Left lung (tissue), 10 donors: Measurements from ENCODE around the gene ABCG8. TPM values are rescaled to one million over a fixed set of nuclear protein-coding genes. Genes with fewer than 3 reads are reported as not detected.

Experiments used
- ATAC-seq: fragments of 200-7000 bp; cut with Tn5 transposase; one replicate; pipeline ENCODE4 v1.9.1; 2020; ENCODE audit warnings: moderate library complexity
- DNase-seq, 4 donors: peaks; one replicate each; pipeline ENCODE4 v3.0.0-alpha.2; 2013 to 2020
- H3K27ac ChIP-seq, 2 donors: fragments of 200-600 bp; sonication (generic) in 1 of 2; one replicate each; pipeline versions ENCODE4 v1.5.0 to v1.8.0; 2020 to 2021
- H3K27me3 ChIP-seq, 2 donors: fragments of 200-600 bp; sonication (generic) in 1 of 2; one replicate each; pipeline versions ENCODE4 v1.5.0 to v1.8.0; 2020 to 2021
- H3K36me3 ChIP-seq, 2 donors: fragments of 200-600 bp; sonication (generic) in 1 of 2; one replicate each; pipeline versions ENCODE4 v1.5.0 to v1.8.0; 2020 to 2021
- H3K4me1 ChIP-seq, 2 donors: fragments of 200-600 bp; one replicate each; pipeline ENCODE4 v1.8.0; 2021
- H3K4me3 ChIP-seq, 2 donors: fragments of 200-600 bp; sonication (generic) in 1 of 2; one replicate each; pipeline versions ENCODE4 v1.5.0 to v1.8.0; 2020 to 2021; ENCODE audit warnings: mild to moderate bottlenecking in 1 of 2
- H3K9me3 ChIP-seq, 2 donors: fragments of 200-600 bp; sonication (generic) in 1 of 2; one replicate each; pipeline versions ENCODE4 v1.5.0 to v1.8.0; 2020 to 2021
- intact Hi-C, 2 donors: fragments of 100-400 bp; cut with DNase I; formaldehyde crosslinking; loops; one replicate each; pipeline versions ENCODE4 v1.11.2 to v1.14.2; 2022
- polyA plus RNA-seq, 6 donors: library from polyadenylated mRNA; unstranded; fragments of 120-200 nt; gene quantifications; one replicate each; pipeline ENCODE4 v1.2.1, GENCODE V29; 2013; ENCODE audit not compliant: insufficient read length in 6 of 6
- total RNA-seq, 2 donors: library from RNA; stranded (reverse); fragmentation: NEBNext Ultra II Directional; extraction: Animal tissue kit (Norgen Biotek cat#: 25700); gene quantifications; one replicate each; pipeline ENCODE4 v1.2.1, GENCODE V29; 2021
- TF ChIP-seq, protein P1 (sequence below), 2 donors: fragments of 200-600 bp; sonication (generic) in 1 of 2; IDR thresholded peaks; one replicate each; pipeline versions ENCODE4 v1.5.0 to v1.8.0; 2021; ENCODE audit warnings: antibody characterized with exemption in 2 of 2
- donor health status: DM: no; HTN: yes; CAD: no.
- donor health status: DM: no; HTN: no; CAD: no.

Gene ABCG8
- total and polyA plus RNA-seq, 8 donors, result 0.48 to 1.3 (median 0.68) TPM; not detected in 2

DNA sequence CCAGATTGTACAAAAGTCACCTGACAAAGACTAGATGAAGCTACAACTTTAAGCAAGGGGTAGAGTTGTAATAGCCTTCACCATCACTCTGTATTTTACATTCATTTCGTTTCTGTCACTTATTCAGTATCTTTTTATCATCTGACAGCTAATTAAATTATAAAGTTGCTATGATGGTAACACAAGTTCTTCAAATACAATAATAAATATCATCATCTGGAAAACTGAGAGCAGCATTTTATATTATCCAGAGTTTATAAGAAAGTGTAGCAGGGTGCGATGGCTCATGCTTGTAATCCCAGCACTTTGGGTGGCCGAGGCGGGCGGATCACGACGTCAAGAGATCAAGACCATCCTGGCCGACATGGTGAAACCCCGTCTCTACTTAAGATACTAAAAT is 43.8 kb upstream of the ABCG8 start:
- ATAC-seq (no peak), DNase-seq (no peak)
- TF ChIP-seq, protein P1, sequence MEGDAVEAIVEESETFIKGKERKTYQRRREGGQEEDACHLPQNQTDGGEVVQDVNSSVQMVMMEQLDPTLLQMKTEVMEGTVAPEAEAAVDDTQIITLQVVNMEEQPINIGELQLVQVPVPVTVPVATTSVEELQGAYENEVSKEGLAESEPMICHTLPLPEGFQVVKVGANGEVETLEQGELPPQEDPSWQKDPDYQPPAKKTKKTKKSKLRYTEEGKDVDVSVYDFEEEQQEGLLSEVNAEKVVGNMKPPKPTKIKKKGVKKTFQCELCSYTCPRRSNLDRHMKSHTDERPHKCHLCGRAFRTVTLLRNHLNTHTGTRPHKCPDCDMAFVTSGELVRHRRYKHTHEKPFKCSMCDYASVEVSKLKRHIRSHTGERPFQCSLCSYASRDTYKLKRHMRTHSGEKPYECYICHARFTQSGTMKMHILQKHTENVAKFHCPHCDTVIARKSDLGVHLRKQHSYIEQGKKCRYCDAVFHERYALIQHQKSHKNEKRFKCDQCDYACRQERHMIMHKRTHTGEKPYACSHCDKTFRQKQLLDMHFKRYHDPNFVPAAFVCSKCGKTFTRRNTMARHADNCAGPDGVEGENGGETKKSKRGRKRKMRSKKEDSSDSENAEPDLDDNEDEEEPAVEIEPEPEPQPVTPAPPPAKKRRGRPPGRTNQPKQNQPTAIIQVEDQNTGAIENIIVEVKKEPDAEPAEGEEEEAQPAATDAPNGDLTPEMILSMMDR (IDR thresholded peaks at IDR 0.05), result no peak
- Histone ChIP-seq H3K9me3 (no peaks in the 10 kb centered on the region), H3K27ac (no peak overlapping the region), H3K36me3 (peaks cover 0 to 18% of the 10 kb centered on the region in 2 donors), H3K4me1 (no peaks in the 10 kb centered on the region), H3K4me3 (no peak overlapping the region), H3K27me3 (no peaks in the 10 kb centered on the region)
- intact Hi-C loops, result no loop called here

DNA sequence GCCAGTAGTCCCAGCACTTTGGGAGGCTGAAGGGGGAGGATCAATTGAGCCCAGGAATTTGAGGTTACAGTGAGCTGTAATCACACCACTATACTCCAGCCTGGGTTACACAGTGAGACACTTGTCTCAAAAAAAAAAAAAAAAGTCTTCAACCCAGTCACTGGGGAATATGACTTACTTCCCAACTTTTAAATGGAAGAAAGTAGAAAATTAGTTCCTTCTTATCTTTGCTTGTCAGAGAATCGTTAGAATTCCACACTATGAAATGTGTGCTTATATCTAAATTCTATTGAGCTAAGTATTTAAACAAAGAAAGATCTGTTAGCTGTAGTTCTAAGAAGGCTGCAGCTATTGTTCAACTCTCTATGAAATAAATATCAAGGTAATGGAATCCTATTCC is 42.6 kb upstream of the ABCG8 start:
- no peak for DNase-seq
- Histone ChIP-seq H3K36me3 (peaks cover 0 to 18% of the 10 kb centered on the region in 2 donors), H3K27me3 (no peaks in the 10 kb centered on the region), H3K4me3 (no peak overlapping the region), H3K27ac (no peak overlapping the region), H3K9me3 (no peaks in the 10 kb centered on the region), H3K4me1 (no peaks in the 10 kb centered on the region)
- TF ChIP-seq, protein P1 (IDR thresholded peaks at IDR 0.05), result no peak
- no peak for ATAC-seq
- intact Hi-C loops, result no loop called here

DNA sequence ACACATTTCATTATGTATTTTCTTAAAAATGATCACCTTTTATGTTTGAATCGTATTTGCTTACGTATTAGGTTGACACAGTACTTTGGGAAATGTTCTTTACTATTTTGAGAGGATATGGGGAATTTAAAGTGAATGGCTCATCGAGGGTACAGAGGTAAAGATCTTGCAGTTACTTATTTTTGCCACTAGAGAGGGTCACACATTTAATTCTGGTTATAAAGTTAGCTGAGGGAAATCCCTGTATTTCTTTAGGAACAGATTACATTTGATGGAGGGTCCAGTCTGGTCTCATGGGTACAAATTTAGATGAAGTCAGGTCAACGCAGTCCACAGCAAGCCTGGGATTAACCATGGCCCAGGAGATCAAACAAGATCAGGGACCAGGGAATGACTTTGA is 40.5 kb upstream of the ABCG8 start:
- Histone ChIP-seq H3K9me3 (no peaks in the 10 kb centered on the region), H3K4me1 (no peaks in the 10 kb centered on the region), H3K27ac (no peak overlapping the region), H3K4me3 (no peak overlapping the region), H3K27me3 (no peaks in the 10 kb centered on the region), H3K36me3 (peaks cover 0 to 15% of the 10 kb centered on the region in 2 donors)
- DNase-seq (no peak), ATAC-seq (no peak)
- intact Hi-C loops, result no loop called here
- TF ChIP-seq, protein P1 (IDR thresholded peaks at IDR 0.05), result no peak

DNA sequence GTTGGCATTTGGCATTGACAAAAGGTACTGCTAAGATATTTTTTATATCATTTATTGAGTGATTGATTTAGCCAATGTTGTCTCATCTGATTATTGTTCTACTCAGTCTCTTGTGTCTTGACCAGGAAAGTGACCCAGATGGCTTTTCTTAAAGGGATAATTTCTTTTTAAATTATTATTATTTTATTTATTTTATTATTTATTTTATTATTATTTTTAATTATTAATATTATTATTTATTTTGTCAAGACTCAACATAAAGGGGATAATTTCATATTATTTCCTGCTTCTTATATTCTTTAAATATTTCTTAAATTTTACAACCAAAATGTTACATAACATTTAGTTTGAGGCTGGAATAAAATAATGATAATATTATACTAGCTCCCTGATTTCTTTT is 37.9 kb upstream of the ABCG8 start:
- no peak for DNase-seq
- H3K36me3 ChIP-seq, result peaks cover 0 to 18% of the 10 kb centered on the region in 2 donors
- no peaks in the 10 kb centered on the region for H3K4me1 ChIP-seq
- no peaks in the 10 kb centered on the region for H3K9me3 ChIP-seq
- H3K27ac ChIP-seq, result no peak overlapping the region
- no peak overlapping the region for H3K4me3 ChIP-seq
- no peaks in the 10 kb centered on the region for H3K27me3 ChIP-seq
- ATAC-seq, result no peak
- TF ChIP-seq, protein P1 (IDR thresholded peaks at IDR 0.05), result no peak
- intact Hi-C loops, result no loop called here

- H3K9me3 ChIP-seq, result no peaks in the 10 kb centered on the region
- H3K27me3 ChIP-seq, result no peaks in the 10 kb centered on the region
- no peak overlapping the region for H3K27ac ChIP-seq
- DNase-seq, result no peak
- no peak for ATAC-seq
- H3K4me3 ChIP-seq, result no peak overlapping the region
- intact Hi-C loops, result no loop called here
- TF ChIP-seq, protein P1 (IDR thresholded peaks at IDR 0.05), result no peak
- H3K4me1 ChIP-seq, result no peaks in the 10 kb centered on the region
- H3K36me3 ChIP-seq, result peaks cover 0 to 11% of the 10 kb centered on the region in 2 donors
Measured at GRCh38 chr2:43802135-43802534, 36.6 kb upstream of the ABCG8 start.
